Cardiac muscle cell (in vitro differentiated cells and primary cell): ENCODE data around the gene DES. TPM values are rescaled to one million over a fixed set of nuclear protein-coding genes. Genes with fewer than 3 reads are reported as not detected.
A peak's percentile ranks its signal among the peaks of the same experiment; 100 is the strongest.
"Not testable (repeated sequence)": the region's sequence is repeated elsewhere in the genome, so short reads cannot be mapped to it uniquely, and the experiment has no call there.

Experiments used
- DNase-seq, 2 donors: peaks; one replicate each; pipeline versions ENCODE4 v3.0.0 to v3.0.0-alpha.2; 2010 to 2017; ENCODE audit warnings: low read depth in 1 of 2, low spot score in 1 of 2
- H3K27ac ChIP-seq: fragments of 200-600 bp; sonication (generic); 2 replicates; pipeline ENCODE4 v1.5.1; 2016
- H3K27me3 ChIP-seq: fragments of 200-600 bp; sonication (generic); 2 replicates; pipeline ENCODE4 v1.6.0; 2016; ENCODE audit warnings: control low read depth
- H3K36me3 ChIP-seq: fragments of 200-600 bp; sonication (generic); 2 replicates; pipeline ENCODE4 v1.5.1; 2016; ENCODE audit warnings: control low read depth
- H3K4me1 ChIP-seq: fragments of 200-600 bp; sonication (generic); 2 replicates; pipeline ENCODE4 v1.8.1; 2017; ENCODE audit warnings: low read depth, mild to moderate bottlenecking, mixed run types
- H3K4me3 ChIP-seq: fragments of 200-600 bp; sonication (generic); 2 replicates; pipeline ENCODE4 v1.5.1; 2016; ENCODE audit warnings: mild to moderate bottlenecking
- H3K9me3 ChIP-seq: fragments of 200-600 bp; sonication (generic); 2 replicates; pipeline ENCODE4 v1.5.1; 2017; ENCODE audit warnings: low read depth, mild to moderate bottlenecking, control low read depth
- CTCF ChIP-seq: IDR thresholded peaks from 2 replicates; pipeline ENCODE4 v1.5.1; 2012; ENCODE audit warnings: low read depth, mild to moderate bottlenecking, low read length
- polyA plus RNA-seq: library from polyadenylated mRNA; unstranded; fragments of >200 nt; fragmentation: Nextera tagmentation; extraction: Ambion mirVana; gene quantifications from 2 replicates; pipeline ENCODE4 v1.2.1, GENCODE V29; 2016
- total RNA-seq: library from RNA; depleted of rRNA; stranded (reverse); fragments of >200 nt; gene quantifications from 2 replicates; pipeline ENCODE4 v1.2.3, GENCODE V29; 2016

Gene DES
- total and polyA plus RNA-seq, 2 experiments from 2014 or later = 17.5 to 47.0 TPM

DNA sequence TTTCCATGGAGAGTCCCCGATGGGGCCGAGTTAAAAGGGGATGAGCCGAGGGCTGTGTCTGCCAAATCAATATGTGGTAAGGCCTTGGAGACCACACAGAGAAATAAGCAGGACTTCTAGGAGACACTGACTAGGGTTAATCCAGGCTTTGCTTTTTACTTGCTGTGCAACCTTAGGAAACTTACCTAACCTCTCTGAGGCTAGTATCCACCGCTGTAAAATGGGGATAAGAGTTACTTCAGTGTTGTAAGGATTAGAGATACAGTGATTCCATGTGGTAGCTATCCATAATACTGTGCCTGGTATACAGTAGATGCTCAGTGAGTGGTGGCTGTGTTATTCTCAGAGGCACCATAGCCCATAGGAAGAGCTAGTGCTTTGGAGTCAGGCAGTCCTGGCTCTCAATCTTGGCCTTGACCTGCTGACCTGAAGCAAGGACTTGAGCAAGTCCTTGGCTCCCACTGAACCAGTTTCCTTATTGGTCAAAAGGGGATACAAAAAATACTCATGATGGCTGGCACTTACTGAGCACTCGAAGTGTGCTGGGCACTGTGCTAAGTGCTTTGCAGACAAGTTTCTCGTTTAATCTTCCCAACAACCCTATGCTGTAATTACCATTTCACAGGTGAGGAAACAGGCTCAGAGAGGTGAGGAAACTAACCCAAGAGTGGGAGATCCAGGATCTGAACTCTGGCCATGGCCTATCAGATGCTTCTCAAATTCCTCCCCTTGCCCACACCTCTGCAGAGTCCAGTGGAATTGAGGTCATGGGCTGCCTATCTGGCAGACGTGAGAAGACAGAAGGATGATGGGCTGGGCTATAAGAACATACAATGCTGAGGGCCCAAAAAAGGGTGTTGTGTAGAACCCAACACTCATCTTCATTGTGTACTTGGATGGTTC is 12.0 kb upstream of the DES start:
- TF ChIP-seq CTCF = no peak
- Histone ChIP-seq H3K36me3 (no peaks in the 10 kb centered on the region), H3K27ac (peak overlapping the region; percentile 92)

GRCh38 chr2:219406861-219407230 is 11.3 kb upstream of the DES start:
- H3K27ac ChIP-seq = peak overlapping the region; percentile 92

More for the DNA sequence above, 12.0 kb upstream of the DES start:
- no peak overlapping the region for H3K4me3 ChIP-seq
- no peaks in the 10 kb centered on the region for H3K9me3 ChIP-seq
- no peak for DNase-seq
- no peaks in the 10 kb centered on the region for H3K27me3 ChIP-seq
- peaks cover 54% of the 10 kb centered on the region for H3K4me1 ChIP-seq

GRCh38 chr2:219407343-219407742 is 10.8 kb upstream of the DES start:
- peak overlapping the region; percentile 92 for H3K27ac ChIP-seq
- H3K4me1 ChIP-seq = peaks cover 54% of the 10 kb centered on the region

More at GRCh38 chr2:219406861-219407230, 11.3 kb upstream of the DES start:
- Histone ChIP-seq H3K4me1 (peaks cover 54% of the 10 kb centered on the region), H3K4me3 (no peak overlapping the region), H3K9me3 (no peaks in the 10 kb centered on the region), H3K27me3 (no peaks in the 10 kb centered on the region), H3K36me3 (no peaks in the 10 kb centered on the region)
- no peak for TF ChIP-seq CTCF
- peak in 1 of 2 donors; percentile 87 for DNase-seq

DNA sequence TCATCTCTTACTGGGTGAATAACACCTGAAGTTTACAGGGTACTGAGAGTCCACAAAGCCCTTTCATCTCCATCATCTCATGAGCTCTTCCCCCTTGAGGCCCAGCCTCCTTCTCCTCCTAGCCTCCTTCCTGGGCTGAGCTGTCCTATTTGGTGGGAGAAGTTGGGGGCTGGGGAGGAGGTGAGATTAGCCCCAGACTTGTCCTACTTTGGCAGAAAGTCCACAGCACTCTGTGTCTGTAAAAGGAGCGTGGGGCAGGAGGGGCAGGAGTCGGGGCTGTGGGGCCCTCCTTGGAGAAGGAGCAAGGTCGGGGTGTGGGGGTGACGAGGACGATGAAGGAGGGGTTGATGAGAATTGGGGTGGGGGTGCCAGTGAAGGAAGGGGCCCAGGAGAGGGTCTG is 10.0 kb upstream of the DES start:
- Histone ChIP-seq H3K4me3 (no peak overlapping the region), H3K27ac (peak overlapping the region; percentile 83), H3K27me3 (no peaks in the 10 kb centered on the region), H3K4me1 (peaks cover 54% of the 10 kb centered on the region), H3K36me3 (no peaks in the 10 kb centered on the region), H3K9me3 (no peaks in the 10 kb centered on the region)
- no peak for DNase-seq
- TF ChIP-seq CTCF = no peak

More at GRCh38 chr2:219407343-219407742, 10.8 kb upstream of the DES start:
- not testable (repeated sequence) for H3K9me3 ChIP-seq, H3K36me3 ChIP-seq, H3K4me3 ChIP-seq, DNase-seq, H3K27me3 ChIP-seq

GRCh38 chr2:219408631-219409030 is 9.5 kb upstream of the DES start:
- Histone ChIP-seq H3K4me1 (peaks cover 53% of the 10 kb centered on the region), H3K27ac (peak overlapping the region; percentile 83), H3K36me3 (no peaks in the 10 kb centered on the region), H3K9me3 (no peaks in the 10 kb centered on the region), H3K27me3 (no peaks in the 10 kb centered on the region), H3K4me3 (no peak overlapping the region)
- DNase-seq = peak in 1 of 2 donors; percentile 17
- TF ChIP-seq CTCF = no peak

GRCh38 chr2:219409619-219410018 is 8.6 kb upstream of the DES start:
- DNase-seq = no peak
- no peaks in the 10 kb centered on the region for H3K9me3 ChIP-seq
- TF ChIP-seq CTCF = no peak
- H3K36me3 ChIP-seq = no peaks in the 10 kb centered on the region
- peak overlapping the region; percentile 83 for H3K27ac ChIP-seq
- no peak overlapping the region for H3K4me3 ChIP-seq
- peaks cover 43% of the 10 kb centered on the region for H3K4me1 ChIP-seq
- no peaks in the 10 kb centered on the region for H3K27me3 ChIP-seq
